Measurements from ENCODE around the gene MRGPRG. TPM values are rescaled to one million over a fixed set of nuclear protein-coding genes. Genes with fewer than 3 reads are reported as not detected.
"Not testable (repeated sequence)": the region's sequence is repeated elsewhere in the genome, so short reads cannot be mapped to it uniquely, and the experiment has no call there.

The MRGPRG gene
- total RNA-seq, 1 experiment from 2014 or later, result not detected

DNA sequence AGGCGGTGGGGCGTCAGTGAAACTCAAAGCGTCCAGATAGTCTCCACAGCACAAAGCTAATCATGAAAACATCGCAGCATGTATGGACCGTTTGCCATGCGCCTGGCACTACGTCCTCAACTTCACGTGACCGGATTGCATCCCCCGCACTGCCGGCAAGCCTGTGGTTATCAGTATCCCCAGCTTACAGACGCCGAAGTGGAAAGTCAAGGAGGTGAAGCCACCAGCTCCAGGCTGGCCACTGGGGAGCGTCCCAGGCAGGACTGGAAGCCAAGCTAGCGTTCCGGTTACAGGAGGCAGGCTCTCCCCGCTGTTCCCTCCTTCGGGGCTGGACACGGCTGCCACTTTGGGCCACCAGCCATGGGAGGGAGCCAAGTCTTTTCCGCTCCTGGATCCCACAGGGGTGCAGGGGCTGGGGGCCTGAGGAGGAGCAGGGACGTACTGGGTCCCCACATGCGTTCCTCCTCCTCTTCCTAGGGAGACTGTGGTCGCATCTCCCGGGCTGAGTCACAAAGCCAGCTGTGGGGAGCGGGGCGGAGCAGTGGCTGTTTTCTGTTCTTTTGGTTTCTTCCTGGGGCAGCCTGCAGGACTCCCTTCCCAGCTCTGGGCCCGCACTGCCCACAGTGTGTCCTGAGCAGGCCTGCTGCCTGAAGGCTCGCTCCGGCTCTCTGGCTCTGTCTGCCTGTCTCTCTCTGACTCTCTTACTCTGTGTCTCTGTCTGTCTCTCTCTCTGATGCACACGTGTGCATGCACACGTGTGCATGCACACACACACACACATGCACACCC is 49.2 kb downstream of the MRGPRG start:
- H3K4me3 ChIP-seq (ENCODE audit: low read length), result no peak overlapping the region
- no peaks in the 10 kb centered on the region for H4K20me1 ChIP-seq (ENCODE audit: insufficient read depth, low read depth, low read length)
- H3K27ac ChIP-seq (ENCODE audit: low read length), result no peak overlapping the region
- no peaks in the 10 kb centered on the region for H3K9me3 ChIP-seq (ENCODE audit: low read length)
- no peak overlapping the region for H3K9ac ChIP-seq (ENCODE audit: low read length)
- no peaks in the 10 kb centered on the region for H3K9me2 ChIP-seq (replicated peaks; ENCODE audit: insufficient read depth, low read length)
- no peaks in the 10 kb centered on the region for H3K27me3 ChIP-seq (ENCODE audit: low read length)
- no peak for DNase-seq
- no peak overlapping the region for H2AFZ ChIP-seq (ENCODE audit: low read length)
- H3K79me2 ChIP-seq (ENCODE audit: low read length), result no peaks in the 10 kb centered on the region
- H3K36me3 ChIP-seq (ENCODE audit: insufficient read depth, low read length), result no peaks in the 10 kb centered on the region
- no peaks in the 10 kb centered on the region for H3K4me1 ChIP-seq (ENCODE audit: low read length)
- no peak overlapping the region for H3K4me2 ChIP-seq (ENCODE audit: low read depth, low read length, poor library complexity, severe bottlenecking)

DNA sequence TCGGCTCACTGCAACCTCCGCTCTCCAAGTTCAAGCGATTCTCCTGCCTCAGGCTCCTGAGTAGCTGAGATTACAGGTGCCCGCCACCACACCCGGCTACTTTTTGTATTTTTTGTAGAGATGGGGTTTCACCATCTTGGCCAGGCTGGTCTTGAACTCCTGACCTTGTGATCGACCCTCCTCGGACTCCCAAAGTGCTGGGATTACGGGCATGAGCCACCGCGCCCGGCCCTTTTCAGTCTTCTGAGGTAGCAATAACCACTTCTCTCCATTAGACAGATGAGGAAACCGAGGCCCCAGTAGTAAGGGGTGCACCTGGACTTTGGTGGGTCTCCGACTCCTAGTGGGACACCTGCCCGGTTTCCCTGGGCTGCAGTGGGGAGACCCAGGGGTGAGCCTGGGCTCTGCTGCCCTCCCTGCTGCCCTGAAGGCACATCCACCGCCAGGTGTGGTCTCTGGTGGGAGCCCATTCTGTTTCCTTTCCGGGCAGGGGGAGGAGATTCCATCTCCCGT is 49.8 kb downstream of the MRGPRG start:
- not testable (repeated sequence) for H3K36me3 ChIP-seq (ENCODE audit: insufficient read depth, low read length)

More for the DNA sequence above, 49.8 kb downstream of the MRGPRG start:
- H3K4me1 ChIP-seq (ENCODE audit: low read length); H2AFZ ChIP-seq (ENCODE audit: low read length); H3K27me3 ChIP-seq (ENCODE audit: low read length); H3K4me3 ChIP-seq (ENCODE audit: low read length); H3K4me2 ChIP-seq (ENCODE audit: low read depth, low read length, poor library complexity, severe bottlenecking); DNase-seq; H3K27ac ChIP-seq (ENCODE audit: low read length); H3K9me2 ChIP-seq (replicated peaks; ENCODE audit: insufficient read depth, low read length); H3K9me3 ChIP-seq (ENCODE audit: low read length); H3K9ac ChIP-seq (ENCODE audit: low read length); H4K20me1 ChIP-seq (ENCODE audit: insufficient read depth, low read depth, low read length); H3K79me2 ChIP-seq (ENCODE audit: low read length): not testable (repeated sequence)

Other genes with a start within 250 kb of the MRGPRG start
- gene NAP1L4, start 226.5 kb downstream of the MRGPRG start, total RNA-seq (2014; rRNA removed; shearing (Covaris generic); ENCODE audit: low replicate concordance), result 80.5 and 171 TPM in 2 replicates
- 55.8 and 80.6 TPM in 2 replicates for gene CARS1, start 161.4 kb downstream of the MRGPRG start, total RNA-seq (2014; rRNA removed; shearing (Covaris generic); ENCODE audit: low replicate concordance)
- gene OSBPL5, start 53.5 kb downstream of the MRGPRG start, total RNA-seq (2014; rRNA removed; shearing (Covaris generic); ENCODE audit: low replicate concordance), result not detected in 2 replicates
- gene MRGPRE, start 13.6 kb upstream of the MRGPRG start, total RNA-seq (2014; rRNA removed; shearing (Covaris generic); ENCODE audit: low replicate concordance), result not detected in 2 replicates
- 24.1 and 79.6 TPM in 2 replicates for gene ZNF195, start 160.3 kb upstream of the MRGPRG start, total RNA-seq (2014; rRNA removed; shearing (Covaris generic); ENCODE audit: low replicate concordance)

Measured in Karpas-422 (cell line).